AG04449 (cell line): ENCODE data around the gene TIAL1.

Experiments used
- CTCF ChIA-PET: fragments of 350-600 bp; formaldehyde crosslinking; extraction: SDS; loops from one replicate; lab custom pipeline; 2021; ENCODE audit warnings: antibody characterized with exemption; lab: Yijun Ruan, JAX
- POLR2A ChIA-PET: fragments of 400-600, 350-600 bp; formaldehyde crosslinking; extraction: SDS; loops from one replicate; lab custom pipeline; 2020; ENCODE audit warnings: antibody characterized with exemption, inconsistent platforms; lab: Yijun Ruan, JAX
- DNase-seq: peaks from one replicate; pipeline ENCODE4 v3.0.0-alpha.2; 2010; ENCODE audit warnings: low read depth, low spot score
- H3K4me3 ChIP-seq: 2 replicates; pipeline ENCODE4 v1.5.1; 2011; ENCODE audit warnings: low read depth, mild to moderate bottlenecking, control low read depth, low read length
- CTCF ChIP-seq: IDR thresholded peaks from one replicate; pipeline ENCODE4 v1.5.1; 2011; ENCODE audit warnings: mild to moderate bottlenecking, moderate library complexity, low read length, control low read depth, inconsistent platforms; ENCODE audit not compliant: insufficient read depth; ENCODE audit errors: missing control alignments

Gene TIAL1

DNA sequence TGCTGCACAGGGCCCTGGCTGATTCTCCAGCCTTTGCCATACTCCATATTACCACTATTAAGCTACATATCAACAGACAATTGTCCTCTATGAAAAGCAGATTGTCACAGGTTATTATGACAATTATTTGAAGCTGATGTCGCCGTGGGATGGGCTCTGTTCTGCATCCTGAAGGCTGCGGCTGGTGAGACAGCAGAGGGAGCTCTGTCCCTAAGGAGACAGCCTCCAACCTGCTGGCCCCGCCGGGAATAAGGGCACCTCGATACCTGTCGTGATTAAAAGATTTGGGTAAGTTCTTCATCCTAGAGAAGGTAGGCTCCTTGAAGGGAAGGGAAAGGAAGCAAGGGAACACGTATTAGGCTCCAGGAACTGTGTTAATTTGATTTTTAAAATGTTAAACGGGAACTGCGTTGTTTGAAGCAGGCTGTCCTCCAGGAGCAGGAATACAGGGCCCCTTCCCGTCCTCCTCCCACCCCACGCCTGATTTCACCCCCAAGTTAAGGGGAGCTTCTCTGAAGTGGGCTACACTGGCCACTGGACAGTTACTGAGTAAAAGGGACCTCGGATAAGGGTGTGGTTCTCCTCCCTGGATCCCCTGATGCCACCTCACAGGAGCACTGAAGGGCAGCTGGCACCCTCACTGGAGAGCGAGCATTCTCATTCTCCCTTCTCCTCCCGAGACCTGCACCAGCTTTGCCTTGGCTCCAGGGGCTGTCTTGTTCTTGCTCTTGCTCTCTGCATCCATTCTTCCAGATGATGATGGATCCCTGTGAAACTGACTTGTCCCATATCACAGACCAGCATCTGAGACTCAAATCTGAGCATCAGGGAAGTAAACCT lies 11.8 kb upstream of the TIAL1 start:
- POLR2A ChIA-PET: interaction anchor here (0.6 kb wide), 1 partner anchor 129 kb away, joined by 3 read pairs; no protein-coding TSS in a partner anchor
- DNase-seq: no peak
- no peak overlapping the region for H3K4me3 ChIP-seq
- TF ChIP-seq CTCF: peak; percentile 59
- CTCF ChIA-PET: interaction anchor here (0.7 to 4.2 kb wide), 28 partner anchors 8 to 408 kb away, joined by 3 to 33 read pairs (median 4); partner anchors contain the start of gene INPP5F

- CTCF ChIA-PET: interaction anchor here (1.0 kb wide), 1 partner anchor 394 kb away, joined by 3 read pairs; no protein-coding TSS in a partner anchor
- H3K4me3 ChIP-seq: no peak overlapping the region
- no peak for DNase-seq
- no peak for TF ChIP-seq CTCF
- POLR2A ChIA-PET: no interaction called here
These were observed 7.7 kb upstream of the TIAL1 start for GRCh38 chr10:119604468-119604867.

- no peak overlapping the region for H3K4me3 ChIP-seq
- CTCF ChIA-PET: interaction anchor here (0.5 to 3.7 kb wide), 12 partner anchors 10 to 416 kb away, joined by 3 to 26 read pairs (median 4); no protein-coding TSS in a partner anchor
- peak; percentile 57 for TF ChIP-seq CTCF
- POLR2A ChIA-PET: no interaction called here
- DNase-seq: no peak
These were observed 5.7 kb upstream of the TIAL1 start for GRCh38 chr10:119602241-119603095.

- DNase-seq: no peak
- CTCF ChIA-PET: interaction anchor here (1.1 kb wide), 1 partner anchor 10 kb away, joined by 8 read pairs; no protein-coding TSS in a partner anchor
- POLR2A ChIA-PET: no interaction called here
- no peak overlapping the region for H3K4me3 ChIP-seq
- TF ChIP-seq CTCF: no peak
These were observed 1.6 kb upstream of the TIAL1 start for GRCh38 chr10:119598397-119598796.

DNA sequence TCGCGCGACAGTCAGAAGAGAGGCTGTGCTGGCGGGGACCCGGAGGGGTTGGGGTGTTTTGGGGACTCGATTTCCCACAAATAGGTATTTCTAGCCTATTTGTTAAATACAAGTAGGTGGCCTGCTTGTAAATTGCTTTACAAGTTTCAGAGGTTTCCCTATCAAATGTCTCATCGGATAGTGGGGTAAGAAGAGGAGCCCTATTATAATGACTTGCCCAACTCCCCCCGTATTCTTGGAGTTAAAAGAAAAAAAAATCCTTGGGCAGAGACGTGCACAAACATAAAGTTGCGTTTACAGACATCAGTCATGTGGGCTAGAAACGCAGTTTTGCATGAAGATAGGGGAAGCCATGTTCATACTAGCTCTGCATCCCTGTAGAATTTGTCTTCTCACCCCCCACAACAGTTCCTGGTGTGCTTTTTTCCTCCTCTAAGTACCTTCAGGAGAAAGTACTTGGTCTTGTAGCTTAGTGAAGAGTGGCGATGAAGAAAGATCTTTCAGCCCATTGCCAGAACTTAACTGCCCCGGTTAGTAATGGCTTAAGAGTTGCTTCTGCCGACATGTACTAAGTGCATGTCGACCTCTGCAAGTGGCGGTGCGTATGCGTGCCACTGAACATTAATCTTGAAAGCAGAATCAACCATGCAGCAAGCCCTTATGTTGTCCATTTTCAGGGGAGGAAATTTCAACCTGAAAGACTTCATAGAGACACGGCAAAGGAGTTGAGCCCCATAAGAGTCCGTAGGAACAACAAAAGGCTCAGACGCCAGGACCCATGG lies 832 bp upstream of the TIAL1 start:
- peak overlapping the region; percentile 60 for H3K4me3 ChIP-seq
- no peak for DNase-seq
- ChIA-PET CTCF (interaction anchor here (0.9 to 1.3 kb wide), 3 partner anchors 8 to 108 kb away, joined by 3 to 8 read pairs (median 3); no protein-coding TSS in a partner anchor), POLR2A (interaction anchor here (0.6 to 1.0 kb wide), 3 partner anchors 8 to 55 kb away, joined by 4 to 5 read pairs (median 5); partner anchors contain the start of gene RGS10)
- TF ChIP-seq CTCF: no peak
